GM12891 (cell line): ENCODE results near the gene HNRNPK.

ENCODE experiments used
- POLR2A ChIP-seq: IDR thresholded peaks from 2 replicates; pipeline ENCODE4 v1.6.1; 2011; ENCODE audit warnings: low read depth, low read length, control low read depth
- POLR2AphosphoS5 ChIP-seq: IDR thresholded peaks from 2 replicates; pipeline ENCODE4 v1.6.1; 2011; ENCODE audit warnings: low read depth, low read length, control low read depth
- POU2F2 ChIP-seq: IDR thresholded peaks from 2 replicates; pipeline ENCODE4 v1.6.1; 2011; ENCODE audit warnings: low read depth, mild to moderate bottlenecking, control low read depth, low read length, moderate library complexity
- SPI1 ChIP-seq: IDR thresholded peaks from 2 replicates; pipeline ENCODE4 v1.6.1; 2011; ENCODE audit warnings: low read depth, low read length, control low read depth
- TAF1 ChIP-seq: IDR thresholded peaks from 2 replicates; pipeline ENCODE4 v1.6.1; 2011; ENCODE audit warnings: low read depth, low read length, control low read depth

DNA sequence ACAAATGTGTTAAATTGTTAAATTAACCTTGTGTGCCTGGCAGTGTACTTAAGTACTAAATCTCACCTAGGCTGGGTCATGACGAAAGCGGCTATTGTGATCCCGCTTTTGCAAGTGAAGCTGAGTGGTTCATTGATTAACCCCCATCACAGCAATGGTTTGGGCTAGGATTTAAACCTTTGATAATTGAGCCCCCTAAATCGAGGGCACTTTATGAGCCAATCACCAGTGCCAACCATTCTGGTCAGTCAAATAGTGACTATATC is 22.8 kb downstream of the HNRNPK start:
- no peak for TF ChIP-seq POLR2A
- no peak for TF ChIP-seq POLR2AphosphoS5
- TF ChIP-seq SPI1 = no peak
- TF ChIP-seq TAF1 = no peak
- no peak for TF ChIP-seq POU2F2
